Measurements from ENCODE around the gene POLR1B. TPM values are rescaled to one million over a fixed set of nuclear protein-coding genes. Genes with fewer than 3 reads are reported as not detected.

Gene POLR1B
- total RNA-seq, 1 experiment from 2014 or later, result 51.2 TPM

DNA sequence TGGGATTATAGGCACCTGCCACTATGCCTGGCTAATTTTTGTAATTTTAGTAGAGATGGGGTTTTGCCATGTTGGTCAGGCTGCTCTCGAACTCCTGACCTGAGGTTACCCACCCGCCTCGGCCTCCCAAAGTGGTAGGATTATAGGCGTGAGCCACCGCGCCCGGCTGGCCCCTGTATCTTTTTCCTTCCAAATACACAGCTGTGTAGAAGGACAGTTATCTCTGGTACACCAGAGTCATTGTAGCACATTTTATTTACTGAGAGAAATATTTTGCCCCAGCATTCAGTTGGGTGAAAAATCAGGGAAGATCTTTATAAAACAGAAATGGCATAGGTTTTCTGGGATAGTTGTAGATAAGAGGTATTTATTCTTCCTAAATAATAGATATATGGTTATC is 23.5 kb upstream of the POLR1B start:
- ChIA-PET CTCF (no interaction called here), POLR2A (no interaction called here)
- TF ChIP-seq, protein P1, sequence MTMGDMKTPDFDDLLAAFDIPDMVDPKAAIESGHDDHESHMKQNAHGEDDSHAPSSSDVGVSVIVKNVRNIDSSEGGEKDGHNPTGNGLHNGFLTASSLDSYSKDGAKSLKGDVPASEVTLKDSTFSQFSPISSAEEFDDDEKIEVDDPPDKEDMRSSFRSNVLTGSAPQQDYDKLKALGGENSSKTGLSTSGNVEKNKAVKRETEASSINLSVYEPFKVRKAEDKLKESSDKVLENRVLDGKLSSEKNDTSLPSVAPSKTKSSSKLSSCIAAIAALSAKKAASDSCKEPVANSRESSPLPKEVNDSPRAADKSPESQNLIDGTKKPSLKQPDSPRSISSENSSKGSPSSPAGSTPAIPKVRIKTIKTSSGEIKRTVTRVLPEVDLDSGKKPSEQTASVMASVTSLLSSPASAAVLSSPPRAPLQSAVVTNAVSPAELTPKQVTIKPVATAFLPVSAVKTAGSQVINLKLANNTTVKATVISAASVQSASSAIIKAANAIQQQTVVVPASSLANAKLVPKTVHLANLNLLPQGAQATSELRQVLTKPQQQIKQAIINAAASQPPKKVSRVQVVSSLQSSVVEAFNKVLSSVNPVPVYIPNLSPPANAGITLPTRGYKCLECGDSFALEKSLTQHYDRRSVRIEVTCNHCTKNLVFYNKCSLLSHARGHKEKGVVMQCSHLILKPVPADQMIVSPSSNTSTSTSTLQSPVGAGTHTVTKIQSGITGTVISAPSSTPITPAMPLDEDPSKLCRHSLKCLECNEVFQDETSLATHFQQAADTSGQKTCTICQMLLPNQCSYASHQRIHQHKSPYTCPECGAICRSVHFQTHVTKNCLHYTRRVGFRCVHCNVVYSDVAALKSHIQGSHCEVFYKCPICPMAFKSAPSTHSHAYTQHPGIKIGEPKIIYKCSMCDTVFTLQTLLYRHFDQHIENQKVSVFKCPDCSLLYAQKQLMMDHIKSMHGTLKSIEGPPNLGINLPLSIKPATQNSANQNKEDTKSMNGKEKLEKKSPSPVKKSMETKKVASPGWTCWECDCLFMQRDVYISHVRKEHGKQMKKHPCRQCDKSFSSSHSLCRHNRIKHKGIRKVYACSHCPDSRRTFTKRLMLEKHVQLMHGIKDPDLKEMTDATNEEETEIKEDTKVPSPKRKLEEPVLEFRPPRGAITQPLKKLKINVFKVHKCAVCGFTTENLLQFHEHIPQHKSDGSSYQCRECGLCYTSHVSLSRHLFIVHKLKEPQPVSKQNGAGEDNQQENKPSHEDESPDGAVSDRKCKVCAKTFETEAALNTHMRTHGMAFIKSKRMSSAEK (CRISPR knock-in tag; IDR thresholded peaks at IDR 0.05; ENCODE audit: borderline replicate concordance), result no peak
- TF ChIP-seq CREB1 (CRISPR knock-in tag; IDR thresholded peaks at IDR 0.05) (no peak), ELF4 (CRISPR knock-in tag; IDR thresholded peaks at IDR 0.05; ENCODE audit: low read depth) (no peak), EMX1 (CRISPR knock-in tag; IDR thresholded peaks at IDR 0.05) (no peak)
- DNase-seq (ENCODE audit: low spot score), result no peak
- peaks cover 13% of the 10 kb centered on the region for H3K9me3 Mint-ChIP-seq
- ATAC-seq, result no peak
- H3K27ac Mint-ChIP-seq, result no peak overlapping the region
- no peak overlapping the region for H3K4me3 Mint-ChIP-seq
- no peaks in the 10 kb centered on the region for H3K27me3 Mint-ChIP-seq (ENCODE audit: low read depth)
- H3K36me3 Mint-ChIP-seq, result peaks cover 67% of the 10 kb centered on the region
- H3K4me1 Mint-ChIP-seq, result no peaks in the 10 kb centered on the region

DNA sequence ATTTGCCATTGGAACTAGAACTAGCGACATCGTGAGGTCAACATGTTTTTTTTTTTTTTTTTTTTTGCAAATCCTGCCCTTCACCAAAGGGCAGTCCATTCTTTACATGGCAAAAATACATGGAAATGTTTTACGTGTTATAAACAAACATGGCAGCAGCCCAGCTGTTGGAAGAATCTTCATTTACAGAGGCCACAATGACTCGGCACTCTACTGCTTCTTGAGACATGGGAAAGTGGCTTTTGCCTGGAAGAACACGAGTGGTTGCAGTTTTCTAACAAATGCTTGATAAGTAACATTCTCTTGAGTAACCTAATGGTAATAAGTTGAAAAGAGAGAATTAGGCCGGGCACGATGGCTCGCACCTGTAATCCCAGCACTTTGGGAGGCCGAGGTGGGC is 22.8 kb upstream of the POLR1B start:
- H3K36me3 Mint-ChIP-seq, result peaks cover 68% of the 10 kb centered on the region
- peaks cover 10% of the 10 kb centered on the region for H3K9me3 Mint-ChIP-seq
- no peak for ATAC-seq
- no peaks in the 10 kb centered on the region for H3K4me1 Mint-ChIP-seq
- H3K4me3 Mint-ChIP-seq, result no peak overlapping the region
- POLR2A ChIA-PET, result no interaction called here
- no peak overlapping the region for H3K27ac Mint-ChIP-seq
- no peaks in the 10 kb centered on the region for H3K27me3 Mint-ChIP-seq (ENCODE audit: low read depth)
- DNase-seq (ENCODE audit: low spot score), result no peak
- CTCF ChIA-PET, result no interaction called here
- TF ChIP-seq, protein P2, sequence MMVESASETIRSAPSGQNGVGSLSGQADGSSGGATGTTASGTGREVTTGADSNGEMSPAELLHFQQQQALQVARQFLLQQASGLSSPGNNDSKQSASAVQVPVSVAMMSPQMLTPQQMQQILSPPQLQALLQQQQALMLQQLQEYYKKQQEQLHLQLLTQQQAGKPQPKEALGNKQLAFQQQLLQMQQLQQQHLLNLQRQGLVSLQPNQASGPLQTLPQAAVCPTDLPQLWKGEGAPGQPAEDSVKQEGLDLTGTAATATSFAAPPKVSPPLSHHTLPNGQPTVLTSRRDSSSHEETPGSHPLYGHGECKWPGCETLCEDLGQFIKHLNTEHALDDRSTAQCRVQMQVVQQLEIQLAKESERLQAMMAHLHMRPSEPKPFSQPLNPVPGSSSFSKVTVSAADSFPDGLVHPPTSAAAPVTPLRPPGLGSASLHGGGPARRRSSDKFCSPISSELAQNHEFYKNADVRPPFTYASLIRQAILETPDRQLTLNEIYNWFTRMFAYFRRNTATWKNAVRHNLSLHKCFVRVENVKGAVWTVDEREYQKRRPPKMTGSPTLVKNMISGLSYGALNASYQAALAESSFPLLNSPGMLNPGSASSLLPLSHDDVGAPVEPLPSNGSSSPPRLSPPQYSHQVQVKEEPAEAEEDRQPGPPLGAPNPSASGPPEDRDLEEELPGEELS (CRISPR knock-in tag; IDR thresholded peaks at IDR 0.05), result no peak
- TF ChIP-seq ZNF396 (CRISPR knock-in tag; IDR thresholded peaks at IDR 0.05; ENCODE audit: borderline replicate concordance) (no peak), ZNF263 (CRISPR knock-in tag; IDR thresholded peaks at IDR 0.05; ENCODE audit: low read depth) (no peak), RORB (CRISPR knock-in tag; IDR thresholded peaks at IDR 0.05) (no peak), PRRX2 (CRISPR knock-in tag; IDR thresholded peaks at IDR 0.05) (no peak), ZNF416 (CRISPR knock-in tag; IDR thresholded peaks at IDR 0.05) (no peak), FOXK1 (CRISPR knock-in tag; IDR thresholded peaks at IDR 0.05) (no peak), ZNF138 (CRISPR knock-in tag; conservative IDR thresholded peaks at IDR 0.05) (no peak), MYBL2 (CRISPR knock-in tag; IDR thresholded peaks at IDR 0.05) (no peak), TCF7 (CRISPR knock-in tag; IDR thresholded peaks at IDR 0.05; ENCODE audit: low read depth) (no peak), NFYB (CRISPR knock-in tag; conservative IDR thresholded peaks at IDR 0.05; ENCODE audit: low read depth) (no peak), SMAD4 (CRISPR knock-in tag; IDR thresholded peaks at IDR 0.05) (no peak), ESRRA (CRISPR knock-in tag; IDR thresholded peaks at IDR 0.05; ENCODE audit: borderline replicate concordance) (no peak), RELA (CRISPR knock-in tag; IDR thresholded peaks at IDR 0.05; ENCODE audit: borderline replicate concordance) (no peak)
- TF ChIP-seq, protein P3, sequence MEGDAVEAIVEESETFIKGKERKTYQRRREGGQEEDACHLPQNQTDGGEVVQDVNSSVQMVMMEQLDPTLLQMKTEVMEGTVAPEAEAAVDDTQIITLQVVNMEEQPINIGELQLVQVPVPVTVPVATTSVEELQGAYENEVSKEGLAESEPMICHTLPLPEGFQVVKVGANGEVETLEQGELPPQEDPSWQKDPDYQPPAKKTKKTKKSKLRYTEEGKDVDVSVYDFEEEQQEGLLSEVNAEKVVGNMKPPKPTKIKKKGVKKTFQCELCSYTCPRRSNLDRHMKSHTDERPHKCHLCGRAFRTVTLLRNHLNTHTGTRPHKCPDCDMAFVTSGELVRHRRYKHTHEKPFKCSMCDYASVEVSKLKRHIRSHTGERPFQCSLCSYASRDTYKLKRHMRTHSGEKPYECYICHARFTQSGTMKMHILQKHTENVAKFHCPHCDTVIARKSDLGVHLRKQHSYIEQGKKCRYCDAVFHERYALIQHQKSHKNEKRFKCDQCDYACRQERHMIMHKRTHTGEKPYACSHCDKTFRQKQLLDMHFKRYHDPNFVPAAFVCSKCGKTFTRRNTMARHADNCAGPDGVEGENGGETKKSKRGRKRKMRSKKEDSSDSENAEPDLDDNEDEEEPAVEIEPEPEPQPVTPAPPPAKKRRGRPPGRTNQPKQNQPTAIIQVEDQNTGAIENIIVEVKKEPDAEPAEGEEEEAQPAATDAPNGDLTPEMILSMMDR (IDR thresholded peaks at IDR 0.05), result no peak
- TF ChIP-seq, protein P4, sequence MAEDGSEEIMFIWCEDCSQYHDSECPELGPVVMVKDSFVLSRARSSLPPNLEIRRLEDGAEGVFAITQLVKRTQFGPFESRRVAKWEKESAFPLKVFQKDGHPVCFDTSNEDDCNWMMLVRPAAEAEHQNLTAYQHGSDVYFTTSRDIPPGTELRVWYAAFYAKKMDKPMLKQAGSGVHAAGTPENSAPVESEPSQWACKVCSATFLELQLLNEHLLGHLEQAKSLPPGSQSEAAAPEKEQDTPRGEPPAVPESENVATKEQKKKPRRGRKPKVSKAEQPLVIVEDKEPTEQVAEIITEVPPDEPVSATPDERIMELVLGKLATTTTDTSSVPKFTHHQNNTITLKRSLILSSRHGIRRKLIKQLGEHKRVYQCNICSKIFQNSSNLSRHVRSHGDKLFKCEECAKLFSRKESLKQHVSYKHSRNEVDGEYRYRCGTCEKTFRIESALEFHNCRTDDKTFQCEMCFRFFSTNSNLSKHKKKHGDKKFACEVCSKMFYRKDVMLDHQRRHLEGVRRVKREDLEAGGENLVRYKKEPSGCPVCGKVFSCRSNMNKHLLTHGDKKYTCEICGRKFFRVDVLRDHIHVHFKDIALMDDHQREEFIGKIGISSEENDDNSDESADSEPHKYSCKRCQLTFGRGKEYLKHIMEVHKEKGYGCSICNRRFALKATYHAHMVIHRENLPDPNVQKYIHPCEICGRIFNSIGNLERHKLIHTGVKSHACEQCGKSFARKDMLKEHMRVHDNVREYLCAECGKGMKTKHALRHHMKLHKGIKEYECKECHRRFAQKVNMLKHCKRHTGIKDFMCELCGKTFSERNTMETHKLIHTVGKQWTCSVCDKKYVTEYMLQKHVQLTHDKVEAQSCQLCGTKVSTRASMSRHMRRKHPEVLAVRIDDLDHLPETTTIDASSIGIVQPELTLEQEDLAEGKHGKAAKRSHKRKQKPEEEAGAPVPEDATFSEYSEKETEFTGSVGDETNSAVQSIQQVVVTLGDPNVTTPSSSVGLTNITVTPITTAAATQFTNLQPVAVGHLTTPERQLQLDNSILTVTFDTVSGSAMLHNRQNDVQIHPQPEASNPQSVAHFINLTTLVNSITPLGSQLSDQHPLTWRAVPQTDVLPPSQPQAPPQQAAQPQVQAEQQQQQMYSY (CRISPR knock-in tag; IDR thresholded peaks at IDR 0.05), result no peak
- TF ChIP-seq, protein P5, sequence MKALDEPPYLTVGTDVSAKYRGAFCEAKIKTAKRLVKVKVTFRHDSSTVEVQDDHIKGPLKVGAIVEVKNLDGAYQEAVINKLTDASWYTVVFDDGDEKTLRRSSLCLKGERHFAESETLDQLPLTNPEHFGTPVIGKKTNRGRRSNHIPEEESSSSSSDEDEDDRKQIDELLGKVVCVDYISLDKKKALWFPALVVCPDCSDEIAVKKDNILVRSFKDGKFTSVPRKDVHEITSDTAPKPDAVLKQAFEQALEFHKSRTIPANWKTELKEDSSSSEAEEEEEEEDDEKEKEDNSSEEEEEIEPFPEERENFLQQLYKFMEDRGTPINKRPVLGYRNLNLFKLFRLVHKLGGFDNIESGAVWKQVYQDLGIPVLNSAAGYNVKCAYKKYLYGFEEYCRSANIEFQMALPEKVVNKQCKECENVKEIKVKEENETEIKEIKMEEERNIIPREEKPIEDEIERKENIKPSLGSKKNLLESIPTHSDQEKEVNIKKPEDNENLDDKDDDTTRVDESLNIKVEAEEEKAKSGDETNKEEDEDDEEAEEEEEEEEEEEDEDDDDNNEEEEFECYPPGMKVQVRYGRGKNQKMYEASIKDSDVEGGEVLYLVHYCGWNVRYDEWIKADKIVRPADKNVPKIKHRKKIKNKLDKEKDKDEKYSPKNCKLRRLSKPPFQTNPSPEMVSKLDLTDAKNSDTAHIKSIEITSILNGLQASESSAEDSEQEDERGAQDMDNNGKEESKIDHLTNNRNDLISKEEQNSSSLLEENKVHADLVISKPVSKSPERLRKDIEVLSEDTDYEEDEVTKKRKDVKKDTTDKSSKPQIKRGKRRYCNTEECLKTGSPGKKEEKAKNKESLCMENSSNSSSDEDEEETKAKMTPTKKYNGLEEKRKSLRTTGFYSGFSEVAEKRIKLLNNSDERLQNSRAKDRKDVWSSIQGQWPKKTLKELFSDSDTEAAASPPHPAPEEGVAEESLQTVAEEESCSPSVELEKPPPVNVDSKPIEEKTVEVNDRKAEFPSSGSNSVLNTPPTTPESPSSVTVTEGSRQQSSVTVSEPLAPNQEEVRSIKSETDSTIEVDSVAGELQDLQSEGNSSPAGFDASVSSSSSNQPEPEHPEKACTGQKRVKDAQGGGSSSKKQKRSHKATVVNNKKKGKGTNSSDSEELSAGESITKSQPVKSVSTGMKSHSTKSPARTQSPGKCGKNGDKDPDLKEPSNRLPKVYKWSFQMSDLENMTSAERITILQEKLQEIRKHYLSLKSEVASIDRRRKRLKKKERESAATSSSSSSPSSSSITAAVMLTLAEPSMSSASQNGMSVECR (CRISPR knock-in tag; IDR thresholded peaks at IDR 0.05; ENCODE audit: borderline replicate concordance), result no peak
